ENCODE measurements around the gene RTN1.

DNA sequence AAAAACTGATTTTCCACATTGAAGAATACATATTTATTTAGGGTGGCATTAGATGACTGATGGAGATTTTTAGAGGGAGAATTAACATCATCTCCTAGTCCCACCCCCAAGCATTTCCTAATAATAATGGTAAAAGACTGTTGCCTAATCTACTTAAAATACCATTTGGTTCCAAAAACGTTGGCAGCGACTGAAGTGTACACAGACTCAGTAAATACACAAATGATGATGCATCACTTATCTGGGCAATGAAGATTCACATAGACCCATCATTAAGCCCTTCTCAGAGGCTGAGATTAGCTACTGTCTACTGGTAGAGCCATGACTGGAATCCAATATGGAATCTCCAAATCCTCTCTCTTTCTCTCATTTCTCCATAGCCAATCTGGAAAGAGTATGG lies 18.2 kb downstream of the RTN1 start:
- TF ChIP-seq, protein P1, sequence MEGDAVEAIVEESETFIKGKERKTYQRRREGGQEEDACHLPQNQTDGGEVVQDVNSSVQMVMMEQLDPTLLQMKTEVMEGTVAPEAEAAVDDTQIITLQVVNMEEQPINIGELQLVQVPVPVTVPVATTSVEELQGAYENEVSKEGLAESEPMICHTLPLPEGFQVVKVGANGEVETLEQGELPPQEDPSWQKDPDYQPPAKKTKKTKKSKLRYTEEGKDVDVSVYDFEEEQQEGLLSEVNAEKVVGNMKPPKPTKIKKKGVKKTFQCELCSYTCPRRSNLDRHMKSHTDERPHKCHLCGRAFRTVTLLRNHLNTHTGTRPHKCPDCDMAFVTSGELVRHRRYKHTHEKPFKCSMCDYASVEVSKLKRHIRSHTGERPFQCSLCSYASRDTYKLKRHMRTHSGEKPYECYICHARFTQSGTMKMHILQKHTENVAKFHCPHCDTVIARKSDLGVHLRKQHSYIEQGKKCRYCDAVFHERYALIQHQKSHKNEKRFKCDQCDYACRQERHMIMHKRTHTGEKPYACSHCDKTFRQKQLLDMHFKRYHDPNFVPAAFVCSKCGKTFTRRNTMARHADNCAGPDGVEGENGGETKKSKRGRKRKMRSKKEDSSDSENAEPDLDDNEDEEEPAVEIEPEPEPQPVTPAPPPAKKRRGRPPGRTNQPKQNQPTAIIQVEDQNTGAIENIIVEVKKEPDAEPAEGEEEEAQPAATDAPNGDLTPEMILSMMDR (IDR thresholded peaks at IDR 0.05), result no peak
- no peak for TF ChIP-seq POLR2A (IDR thresholded peaks at IDR 0.05)

All from adrenal gland (tissue), 5 donors.